Activated CD8-positive, alpha-beta memory T cell treated with anti-CD3 and anti-CD28 coated beads for 36 hours (primary cell): ENCODE measurements around the gene PARVG. TPM values are rescaled to one million over a fixed set of nuclear protein-coding genes. Genes with fewer than 3 reads are reported as not detected.

ENCODE experiments used
- CTCF ChIA-PET: fragments of 350-600 bp; sonication (Branson Sonifier 250); formaldehyde crosslinking; loops from one replicate; lab custom pipeline; 2021; ENCODE audit warnings: antibody characterized with exemption; lab: Charles Lee
- POLR2A ChIA-PET: fragments of 350-600 bp; sonication (Branson Sonifier 250); formaldehyde crosslinking; loops from one replicate; lab custom pipeline; 2021; ENCODE audit warnings: antibody characterized with exemption; lab: Charles Lee
- total RNA-seq, 2 experiments: library from RNA; stranded (reverse); gene quantifications; one replicate each; pipeline ENCODE4 v1.2.3, GENCODE V29; 2021

PARVG gene
- total RNA-seq, 2 experiments from 2014 or later = 47.9 to 50.0 TPM

DNA sequence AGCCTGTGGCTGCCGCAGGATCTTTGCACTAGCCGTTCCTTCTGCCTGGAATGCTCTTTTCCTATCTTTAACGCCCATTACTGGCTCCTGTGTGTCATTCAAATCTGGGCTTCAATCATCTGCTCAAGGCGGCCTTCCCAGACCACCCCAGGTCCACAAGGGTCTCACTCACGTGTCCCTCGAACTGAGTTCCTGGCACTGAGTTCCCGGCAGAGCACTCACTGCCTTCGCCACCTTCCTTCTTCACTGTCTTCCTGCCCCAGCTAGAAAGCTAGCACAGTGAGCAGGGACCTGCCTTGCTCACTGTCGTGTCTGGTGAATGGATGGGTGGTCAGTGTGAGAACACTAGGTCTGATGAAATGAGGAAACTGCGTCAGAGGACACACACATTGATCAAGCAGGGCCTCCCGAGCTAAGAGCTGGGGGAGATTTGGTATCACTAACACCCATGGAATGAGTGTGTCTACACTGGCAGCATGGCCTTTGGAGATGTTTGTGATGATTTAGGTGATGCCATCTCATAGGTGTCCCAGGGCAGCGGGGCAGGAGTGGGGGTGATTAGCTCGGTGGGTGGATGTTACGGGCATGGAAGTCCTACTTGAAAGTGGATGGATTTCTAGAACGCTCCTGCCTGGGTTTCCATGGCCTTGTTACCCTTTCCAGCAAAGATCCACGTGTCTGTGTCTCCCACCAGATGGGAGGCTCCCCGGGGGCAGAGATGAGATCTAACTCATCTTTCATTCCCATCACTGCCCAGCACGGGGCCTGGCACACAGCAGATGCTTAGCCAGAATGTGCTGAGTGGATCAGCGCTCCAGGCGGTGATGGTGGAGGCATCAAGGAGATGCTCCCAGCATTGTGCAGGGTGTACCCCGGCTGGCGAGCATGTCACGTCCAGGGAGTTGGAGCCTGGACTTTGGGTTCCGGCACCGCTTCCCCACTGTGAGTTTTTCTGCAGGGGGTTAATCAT lies 67.5 kb downstream of the PARVG start:
- ChIA-PET CTCF (no interaction called here), POLR2A (no interaction called here)

DNA sequence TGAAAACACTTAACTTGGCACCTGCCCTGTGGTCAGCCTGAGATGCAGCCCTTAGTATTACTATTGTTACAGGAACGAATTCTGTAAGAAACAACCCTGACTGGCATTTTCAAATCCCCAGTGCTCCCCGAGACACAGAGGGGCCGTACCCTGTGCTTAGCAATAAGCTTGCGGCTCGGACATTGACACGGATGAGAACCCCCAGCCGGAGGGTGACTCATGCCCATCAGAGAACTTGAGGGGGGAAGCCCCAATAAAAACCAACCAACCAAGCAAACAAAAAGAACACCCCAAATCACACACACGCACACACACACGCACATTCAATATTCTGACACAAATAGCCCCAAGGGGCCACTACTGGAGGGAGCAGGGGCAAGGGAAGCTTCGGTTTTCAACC lies 68.2 kb downstream of the PARVG start:
- ChIA-PET CTCF (no interaction called here), POLR2A (no interaction called here)

DNA sequence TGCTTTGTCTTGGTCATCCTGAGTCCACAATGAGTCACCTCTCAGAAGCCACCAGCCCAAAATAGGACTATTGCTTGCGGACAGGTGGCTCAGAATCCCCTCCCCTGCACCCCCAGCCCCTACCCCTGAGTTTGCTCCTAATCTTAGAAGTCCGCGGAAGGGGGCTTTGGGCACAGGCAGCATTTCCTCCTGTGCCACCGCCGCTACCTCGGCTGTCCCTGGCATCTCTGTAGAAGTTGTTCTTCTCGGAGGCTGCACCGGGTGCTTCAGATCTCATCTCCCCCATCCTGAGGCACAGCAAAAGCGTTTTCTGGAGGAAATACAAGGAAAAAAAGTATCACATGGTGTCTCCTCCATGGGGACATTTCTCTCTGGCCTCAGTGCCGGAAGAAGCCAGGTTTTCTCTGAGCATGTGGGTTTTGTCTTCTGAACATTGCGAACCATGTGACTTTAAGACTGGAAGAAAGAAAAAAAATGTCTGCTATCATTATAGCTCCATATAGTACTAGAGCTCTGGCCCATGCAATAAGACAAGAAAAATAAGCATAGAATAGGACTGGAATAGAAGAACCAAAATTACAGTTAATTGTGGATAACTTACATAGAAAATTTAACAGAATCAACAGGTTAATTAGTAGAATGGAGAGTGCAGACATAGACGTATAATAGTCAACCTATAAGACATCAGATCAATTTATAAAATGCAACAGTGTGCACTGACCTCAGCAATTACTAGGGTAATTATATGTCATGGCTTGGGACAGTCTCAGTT lies 68.8 kb downstream of the PARVG start:
- ChIA-PET CTCF (no interaction called here), POLR2A (no interaction called here)

DNA sequence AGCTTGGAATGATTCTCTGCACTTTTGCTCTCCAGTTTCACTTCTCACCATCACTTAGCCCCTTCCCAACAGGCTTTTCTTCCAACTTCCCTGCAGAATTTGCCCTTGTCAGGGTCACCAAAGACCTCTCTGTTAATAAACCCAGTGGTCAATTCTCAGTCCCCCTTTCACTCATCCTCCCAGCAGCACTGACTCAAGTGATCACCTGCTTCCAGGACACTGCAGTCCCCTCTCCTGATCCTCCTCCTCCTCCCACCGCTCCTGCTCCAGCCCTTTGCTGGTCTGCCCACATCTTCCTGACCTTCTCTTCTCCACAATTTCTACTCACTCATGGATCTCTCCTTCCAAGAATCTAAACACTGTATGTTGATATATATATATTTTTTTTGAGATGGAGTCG lies 74.1 kb downstream of the PARVG start:
- CTCF ChIA-PET = no interaction called here
- POLR2A ChIA-PET = no interaction called here

DNA sequence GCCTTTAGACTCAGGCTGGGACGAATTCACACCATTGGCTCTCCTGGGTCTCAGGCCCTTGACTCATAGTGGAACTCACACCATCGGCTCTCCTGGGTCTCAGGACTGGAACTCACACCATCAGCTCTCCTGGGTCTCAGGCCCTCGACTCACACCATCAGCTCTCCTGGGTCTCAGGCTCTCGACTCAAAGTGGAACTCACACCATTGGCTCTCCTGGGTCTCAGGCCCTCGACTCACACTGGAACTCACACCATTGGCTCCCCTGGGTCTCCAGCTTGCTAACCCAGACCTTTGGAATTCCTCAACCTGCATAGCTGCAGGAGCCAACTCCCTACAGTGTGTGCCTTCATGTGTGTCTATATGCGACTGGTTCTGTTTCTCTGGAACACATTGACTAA lies 75.4 kb downstream of the PARVG start:
- CTCF ChIA-PET = no interaction called here
- POLR2A ChIA-PET = no interaction called here

DNA sequence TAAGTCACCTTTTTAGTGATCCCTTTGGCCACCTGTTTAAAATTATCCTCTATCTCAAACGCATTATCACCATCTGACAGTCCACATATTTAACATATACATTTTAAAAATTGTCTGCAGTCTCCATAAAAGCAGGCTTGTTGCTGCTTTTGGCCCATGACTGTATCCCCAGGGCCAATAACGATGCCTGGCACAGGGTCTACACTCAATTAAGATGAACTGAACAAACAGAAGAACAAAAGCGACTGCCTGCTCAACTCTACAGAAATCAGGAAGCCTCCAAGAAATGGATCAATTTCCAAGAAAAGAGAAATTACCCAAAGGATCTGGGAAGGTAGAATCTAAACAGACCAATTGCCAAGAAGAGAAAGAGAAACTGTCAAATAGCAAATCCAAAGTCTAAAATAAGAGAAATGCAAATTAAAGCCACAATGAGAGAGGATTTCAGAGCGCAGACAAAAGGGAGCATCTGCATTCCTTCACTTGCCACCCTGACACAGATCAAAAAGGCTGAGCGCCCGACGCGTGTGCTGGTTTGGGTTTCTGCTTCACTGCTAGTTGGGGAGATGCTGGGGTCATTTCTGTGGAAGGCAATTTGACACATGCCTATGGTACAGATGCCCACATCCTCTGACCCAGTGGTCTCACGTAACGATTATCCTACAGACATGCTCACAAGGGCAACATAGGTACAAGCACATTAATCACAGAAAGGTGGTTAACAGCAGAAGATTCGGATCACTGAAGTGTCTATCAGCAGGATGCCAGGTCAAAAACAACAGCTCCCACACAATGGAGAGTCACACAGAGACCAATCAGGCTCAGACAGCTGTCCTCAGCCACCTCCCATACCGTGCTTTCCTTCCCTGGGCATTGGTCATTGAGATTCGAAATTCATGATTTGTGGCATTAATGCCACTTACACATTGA lies 76.1 kb downstream of the PARVG start:
- POLR2A ChIA-PET = no interaction called here
- CTCF ChIA-PET = no interaction called here

Other genes starting within 250 kb of the PARVG start
- gene SAMM50, start 225.5 kb upstream of the PARVG start, total RNA-seq = 10 to 100 TPM; 56.1 to 57.6 TPM
- 100 to 1,000 TPM in 1 of 2 experiments, 10 to 100 TPM in 1; 94.0 to 101 TPM for gene PARVB, start 156.6 kb upstream of the PARVG start, total RNA-seq
- not detected for gene SHISAL1, start 132.0 kb downstream of the PARVG start, total RNA-seq